GM12801 (cell line): ENCODE results near the gene ATXN1.

Experiments
- TF ChIP-seq, protein P1 (sequence below): IDR thresholded peaks from one replicate; pipeline ENCODE4 v1.5.1; 2011; ENCODE audit warnings: control low read depth; ENCODE audit not compliant: insufficient read length; ENCODE audit errors: extremely low read depth

ATXN1 gene

DNA sequence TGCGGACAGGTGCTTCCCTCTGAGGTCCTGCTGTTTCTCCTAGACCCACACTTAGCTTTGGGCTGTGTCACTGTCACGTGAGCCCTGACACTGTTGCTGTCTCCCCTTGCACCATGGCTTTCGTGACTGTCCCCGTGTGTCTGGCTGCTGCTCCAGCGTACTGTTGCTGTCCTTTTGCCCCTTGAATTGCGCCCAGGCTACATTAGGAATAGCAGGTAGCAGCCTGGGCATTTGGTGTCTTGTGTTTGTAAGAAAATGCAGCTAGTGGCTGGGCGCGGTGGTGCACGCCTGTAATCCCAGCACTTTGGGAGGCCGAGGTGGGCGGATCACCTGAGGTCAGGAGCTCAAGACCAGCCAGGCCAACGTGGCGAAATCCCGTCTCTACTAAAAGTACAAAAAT is 476.8 kb downstream of the ATXN1 start:
- TF ChIP-seq, protein P1, sequence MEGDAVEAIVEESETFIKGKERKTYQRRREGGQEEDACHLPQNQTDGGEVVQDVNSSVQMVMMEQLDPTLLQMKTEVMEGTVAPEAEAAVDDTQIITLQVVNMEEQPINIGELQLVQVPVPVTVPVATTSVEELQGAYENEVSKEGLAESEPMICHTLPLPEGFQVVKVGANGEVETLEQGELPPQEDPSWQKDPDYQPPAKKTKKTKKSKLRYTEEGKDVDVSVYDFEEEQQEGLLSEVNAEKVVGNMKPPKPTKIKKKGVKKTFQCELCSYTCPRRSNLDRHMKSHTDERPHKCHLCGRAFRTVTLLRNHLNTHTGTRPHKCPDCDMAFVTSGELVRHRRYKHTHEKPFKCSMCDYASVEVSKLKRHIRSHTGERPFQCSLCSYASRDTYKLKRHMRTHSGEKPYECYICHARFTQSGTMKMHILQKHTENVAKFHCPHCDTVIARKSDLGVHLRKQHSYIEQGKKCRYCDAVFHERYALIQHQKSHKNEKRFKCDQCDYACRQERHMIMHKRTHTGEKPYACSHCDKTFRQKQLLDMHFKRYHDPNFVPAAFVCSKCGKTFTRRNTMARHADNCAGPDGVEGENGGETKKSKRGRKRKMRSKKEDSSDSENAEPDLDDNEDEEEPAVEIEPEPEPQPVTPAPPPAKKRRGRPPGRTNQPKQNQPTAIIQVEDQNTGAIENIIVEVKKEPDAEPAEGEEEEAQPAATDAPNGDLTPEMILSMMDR = no peak

DNA sequence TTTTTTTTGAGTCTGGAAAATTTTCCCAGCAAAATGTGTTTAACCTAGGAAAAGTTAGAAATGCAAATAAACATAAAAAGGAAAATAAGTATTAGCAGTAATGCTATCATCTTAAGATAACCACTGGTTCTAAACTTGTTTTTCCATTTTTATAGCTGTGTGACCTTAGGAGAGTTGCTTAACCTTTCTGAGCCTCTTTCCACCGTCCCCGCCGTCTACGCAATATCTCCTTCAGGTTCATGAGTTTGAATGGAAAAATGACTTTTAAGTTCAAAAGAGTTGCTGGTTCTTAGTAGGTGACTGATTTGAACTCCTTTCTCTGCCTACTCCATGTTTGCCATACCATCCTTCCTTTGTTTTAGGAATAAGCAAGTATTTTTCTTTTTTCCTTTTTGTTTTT is 478.9 kb downstream of the ATXN1 start:
- TF ChIP-seq, protein P1 = no peak

DNA sequence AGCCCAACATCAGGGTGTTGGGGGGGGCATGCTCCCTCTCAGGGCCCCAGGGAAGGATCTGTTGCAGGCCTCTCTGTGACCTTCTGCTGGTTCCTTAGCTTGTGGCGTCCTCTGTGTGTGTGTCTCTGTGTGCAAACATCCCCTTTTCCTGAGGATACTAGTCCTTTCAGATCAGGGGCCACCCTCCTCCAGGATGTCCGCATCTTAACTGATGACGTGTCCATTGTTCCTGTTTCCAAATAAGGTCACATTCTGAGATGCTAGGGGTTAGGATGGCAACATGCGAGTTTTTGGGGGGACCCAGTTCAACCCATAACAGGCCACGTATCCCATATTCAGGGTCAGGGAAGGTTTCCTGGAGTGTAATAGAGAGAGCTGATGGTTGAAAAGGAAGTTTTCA is 482.0 kb downstream of the ATXN1 start:
- TF ChIP-seq, protein P1 = no peak

DNA sequence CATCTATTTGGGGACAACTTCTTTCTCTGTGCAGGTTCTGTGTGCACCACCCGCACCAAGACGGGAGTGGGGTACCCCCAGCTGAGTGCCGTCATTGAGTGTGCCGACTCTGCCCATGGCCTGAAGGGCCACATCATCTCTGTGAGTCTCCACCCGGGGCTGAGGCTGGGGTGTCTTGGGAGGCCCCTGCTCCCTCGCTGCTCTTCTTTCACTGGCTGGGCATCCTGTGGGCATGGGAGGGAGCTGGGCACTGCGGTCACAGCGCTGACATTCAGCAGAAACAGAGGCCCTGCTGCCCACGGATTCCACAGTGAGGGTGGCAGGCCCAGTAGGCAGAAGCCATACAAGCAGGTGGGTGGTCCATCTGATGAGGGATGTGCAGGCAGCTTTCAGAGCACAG is 482.5 kb downstream of the ATXN1 start:
- TF ChIP-seq, protein P1 = no peak

DNA sequence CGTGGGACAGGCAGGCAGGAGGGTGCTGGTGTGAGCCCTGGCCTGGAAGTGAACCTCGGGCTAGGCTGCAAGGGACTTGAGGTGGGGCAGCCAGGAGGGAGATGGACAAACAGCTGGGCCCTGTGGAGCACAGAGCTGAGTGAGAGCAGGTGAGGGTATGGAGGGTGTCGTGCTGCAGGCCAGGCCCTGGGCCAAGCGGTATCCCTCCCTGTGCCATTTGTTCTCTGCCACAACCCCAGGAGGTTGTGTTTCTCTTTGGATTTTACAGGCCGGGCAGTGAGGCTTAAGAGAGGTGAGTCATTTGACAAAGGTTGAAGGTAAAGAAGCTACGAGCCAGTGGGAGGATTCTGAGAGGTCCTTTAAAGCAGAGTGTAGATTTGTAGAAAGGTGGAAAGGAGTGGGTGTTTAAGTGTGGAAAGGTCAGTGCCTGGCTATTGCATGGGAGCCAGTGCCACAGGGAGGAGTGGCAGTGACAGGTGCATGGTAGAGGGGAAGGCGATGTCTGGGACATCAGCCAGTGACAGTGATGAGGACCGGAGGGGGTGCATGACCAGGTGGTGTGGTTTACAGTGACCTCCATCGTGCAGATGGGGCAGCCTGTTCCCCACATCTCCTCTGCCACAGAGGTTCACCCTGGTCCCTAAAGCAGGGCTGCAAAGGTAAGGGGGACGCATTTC is 483.1 kb downstream of the ATXN1 start:
- TF ChIP-seq, protein P1 = no peak

DNA sequence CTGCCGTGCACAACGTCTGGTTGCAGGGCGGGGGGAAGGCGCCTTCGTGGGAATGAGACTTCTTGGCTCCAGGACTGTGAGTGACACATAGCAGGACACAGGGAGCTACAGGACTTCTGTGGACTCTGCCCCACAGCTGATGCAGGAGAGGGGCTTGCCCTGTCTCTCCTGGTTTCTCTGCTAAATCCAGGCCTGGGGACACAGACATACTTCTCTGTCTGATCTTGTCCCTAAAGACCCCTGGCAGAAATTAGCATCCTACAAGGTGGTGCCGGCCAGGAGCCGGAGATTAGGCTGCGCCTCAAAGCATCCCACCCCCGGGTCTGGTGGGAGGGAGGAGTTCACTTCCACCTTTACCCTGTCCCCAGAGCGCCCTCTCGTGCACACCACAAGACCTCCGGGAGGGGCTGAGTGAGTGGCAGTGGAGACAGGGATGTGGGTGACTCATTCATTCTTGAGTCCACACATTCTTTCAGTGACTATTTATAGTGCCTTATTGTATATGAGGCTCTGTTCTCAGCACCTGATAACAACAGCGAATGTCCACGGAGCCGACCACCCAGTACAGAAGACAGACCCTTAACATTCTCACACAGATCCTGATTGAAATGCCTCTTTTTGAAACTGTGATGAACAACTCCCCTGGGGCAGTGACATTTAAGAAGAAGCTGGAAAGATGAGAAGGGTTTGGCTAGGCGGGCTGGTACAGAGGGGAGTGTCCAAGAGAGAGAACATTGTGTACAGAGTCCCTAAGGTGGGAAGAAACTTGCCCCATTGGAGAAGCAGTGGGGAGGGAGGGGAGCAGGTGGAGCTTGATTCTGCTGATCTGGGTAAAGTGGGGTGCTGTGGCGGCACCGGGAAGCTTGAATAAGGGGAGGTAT is 483.9 kb downstream of the ATXN1 start:
- TF ChIP-seq, protein P1 = no peak

DNA sequence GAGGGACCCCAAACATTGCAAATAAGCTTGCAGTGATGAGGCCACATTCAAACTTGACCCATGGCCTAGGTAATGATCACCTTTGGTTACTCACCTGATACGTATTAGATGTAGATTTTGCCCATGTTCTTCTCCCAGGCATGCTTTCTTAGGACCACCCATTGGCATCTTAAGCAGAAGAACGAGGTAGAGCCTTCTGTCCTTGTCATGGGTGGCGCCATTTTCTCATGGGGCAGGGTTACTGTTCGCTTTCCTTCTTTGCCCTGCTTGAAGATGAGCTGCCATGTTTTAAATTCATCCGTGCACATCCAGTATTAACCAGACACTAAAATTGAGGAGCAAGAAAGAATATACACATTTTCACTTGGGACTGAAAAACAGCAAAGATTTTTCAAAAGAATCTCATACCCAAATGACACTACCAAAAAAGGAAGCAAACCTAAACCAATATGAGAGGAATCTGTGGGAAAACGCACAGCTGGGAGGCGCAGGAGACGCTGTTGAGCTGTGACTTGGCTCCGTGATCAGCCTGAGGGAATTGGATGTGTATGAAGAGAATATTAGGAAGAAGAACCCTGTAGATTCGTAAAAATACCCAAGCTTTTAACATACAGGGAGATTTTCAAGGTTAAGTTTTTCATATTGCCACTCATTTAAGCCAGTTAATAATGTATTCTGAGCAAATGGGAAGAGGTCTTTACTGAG is 486.2 kb downstream of the ATXN1 start:
- TF ChIP-seq, protein P1 = no peak
